Kidney glomerular epithelial cell (primary cell): ENCODE data around the gene TMLHE.
"Not testable (repeated sequence)": the region's sequence is repeated elsewhere in the genome, so short reads cannot be mapped to it uniquely, and the experiment has no call there.

Source experiments
- DNase-seq: peaks from one replicate; lab custom pipeline; 2025; lab: John Stamatoyannopoulos, UW

Gene TMLHE

DNA sequence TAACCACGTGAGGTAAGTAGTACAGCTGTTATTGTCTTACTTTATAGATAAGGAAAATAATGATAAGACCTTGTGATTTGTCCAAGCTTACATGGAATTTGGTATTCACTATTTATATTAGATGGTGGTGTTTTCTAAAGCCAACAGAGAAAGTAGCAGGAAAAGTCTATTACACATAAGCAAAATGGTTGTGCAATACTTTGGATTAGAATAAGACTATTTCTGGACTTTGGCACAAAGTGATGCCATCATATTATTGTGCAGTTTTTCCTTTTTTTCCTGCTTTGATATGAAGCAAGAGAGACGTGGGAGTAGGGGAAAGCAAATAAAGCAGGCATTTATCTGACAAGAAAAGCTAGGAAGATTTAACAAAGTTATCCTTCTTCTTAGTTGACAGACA is 117.6 kb downstream of the TMLHE start:
- not testable (repeated sequence) for DNase-seq

DNA sequence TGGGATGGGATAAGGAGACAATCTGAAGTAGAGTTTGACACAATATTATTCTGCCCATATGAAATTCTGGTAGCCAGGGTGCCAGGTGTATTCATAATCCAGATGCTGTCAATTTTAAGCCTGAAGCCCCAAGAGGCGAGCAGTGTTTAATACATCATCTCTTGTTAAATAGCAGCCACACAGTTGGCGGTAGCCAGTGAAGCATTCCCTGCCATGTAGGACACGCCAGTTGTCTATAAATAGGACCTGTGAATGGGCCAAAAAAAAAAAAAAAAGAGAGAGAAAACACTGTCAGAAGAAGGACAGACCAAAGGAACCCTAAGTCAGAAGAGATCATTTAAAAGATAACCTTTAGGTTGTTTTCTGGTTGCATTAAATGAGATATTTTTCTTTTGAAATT is 121.3 kb downstream of the TMLHE start:
- DNase-seq, result not testable (repeated sequence)

DNA sequence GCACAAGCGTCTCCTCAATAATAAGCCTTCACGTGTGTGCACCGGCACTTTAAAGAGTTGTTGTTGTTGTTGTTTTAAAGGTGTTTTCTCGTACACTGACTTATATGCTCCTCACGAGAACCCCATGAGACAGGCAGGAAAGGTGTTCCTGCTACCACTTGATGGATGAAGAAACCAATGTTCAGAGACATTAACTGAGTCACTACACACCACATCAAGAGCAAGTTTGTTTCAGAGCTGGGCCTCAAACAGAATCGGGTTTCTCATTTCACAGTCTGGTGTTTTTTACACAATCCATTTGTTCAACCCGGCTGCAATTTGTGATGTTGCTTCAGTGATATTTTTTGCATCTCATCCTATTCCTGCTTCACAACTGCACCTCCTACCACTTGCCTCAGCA is 135.6 kb downstream of the TMLHE start:
- not testable (repeated sequence) for DNase-seq

DNA sequence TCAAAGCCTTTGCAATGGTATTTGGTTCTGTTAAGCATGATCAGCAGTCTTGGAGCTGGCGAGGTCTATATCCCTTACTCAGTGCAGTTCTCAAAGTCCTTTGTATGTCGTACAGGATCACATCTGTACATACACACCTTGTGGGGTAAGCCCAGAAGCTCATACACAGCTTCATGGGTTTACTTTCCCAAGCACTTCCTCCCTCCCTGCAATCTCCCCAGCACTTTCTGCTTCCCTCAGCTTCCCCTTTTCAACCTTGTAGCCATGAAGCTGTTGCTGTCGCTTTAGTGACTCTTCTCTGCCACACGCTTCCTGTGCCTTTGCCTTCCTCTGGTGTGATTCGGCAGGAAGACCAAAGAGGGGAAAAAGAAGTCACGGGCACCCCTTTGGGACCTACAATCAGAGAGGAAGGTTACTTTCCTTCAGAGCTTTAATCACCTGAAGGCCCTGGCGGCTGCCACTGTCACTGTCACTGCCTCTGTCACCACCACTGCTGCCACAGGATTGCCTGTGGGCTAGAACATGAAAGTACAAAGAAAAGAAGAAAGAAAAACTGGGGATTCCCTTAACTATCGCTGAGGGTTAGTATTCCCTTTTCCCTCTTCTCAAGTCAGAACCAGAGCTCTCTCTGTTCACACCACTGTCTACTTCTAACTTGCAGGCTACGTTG is 146.3 kb downstream of the TMLHE start:
- not testable (repeated sequence) for DNase-seq

DNA sequence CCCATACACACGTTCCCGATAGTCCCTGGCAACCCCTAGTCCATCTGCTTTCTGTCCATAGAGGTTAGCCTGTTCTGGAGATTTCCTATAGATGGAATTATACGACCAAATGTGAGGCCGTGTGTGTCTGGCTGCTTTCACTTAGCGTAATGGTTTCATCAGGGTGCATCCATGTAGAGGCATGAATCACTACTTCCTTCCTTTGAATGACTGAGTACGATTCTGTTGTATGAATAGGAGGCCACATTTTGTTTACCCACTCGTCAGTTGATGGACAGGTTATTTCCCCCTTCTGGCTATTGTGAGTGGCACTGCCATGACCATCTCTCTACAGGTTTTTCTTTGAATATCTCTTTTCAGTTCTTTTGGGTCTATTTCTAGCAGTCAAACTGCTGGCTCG is 152.3 kb downstream of the TMLHE start:
- DNase-seq, result not testable (repeated sequence)

DNA sequence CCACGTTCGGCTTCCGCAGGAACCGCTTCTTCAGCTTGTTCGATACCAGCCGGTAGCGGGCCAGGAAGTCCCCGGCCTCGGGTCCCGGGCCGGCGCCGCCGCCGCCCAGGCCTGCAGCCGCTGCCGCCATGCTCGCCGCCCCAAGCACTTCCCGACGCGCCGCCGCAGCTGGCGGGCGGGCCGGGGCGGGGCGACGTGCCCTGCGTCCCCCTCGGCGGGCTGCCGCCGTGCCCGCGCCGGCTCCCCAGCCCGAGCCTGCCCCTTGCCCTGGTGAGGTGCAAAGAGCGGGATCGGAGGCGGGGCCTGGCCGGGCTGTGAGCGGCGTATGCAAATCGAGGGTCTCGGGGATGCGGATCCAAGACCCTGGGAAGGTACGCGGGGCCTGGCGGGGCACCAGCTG is 154.3 kb downstream of the TMLHE start, which contains the start of gene F8A3:
F8A3 (minus strand) TSS at position 150 of the 400 bp plus-strand sequence; CDS start at position 130, 20 bp downstream.
- not testable (repeated sequence) for DNase-seq

DNA sequence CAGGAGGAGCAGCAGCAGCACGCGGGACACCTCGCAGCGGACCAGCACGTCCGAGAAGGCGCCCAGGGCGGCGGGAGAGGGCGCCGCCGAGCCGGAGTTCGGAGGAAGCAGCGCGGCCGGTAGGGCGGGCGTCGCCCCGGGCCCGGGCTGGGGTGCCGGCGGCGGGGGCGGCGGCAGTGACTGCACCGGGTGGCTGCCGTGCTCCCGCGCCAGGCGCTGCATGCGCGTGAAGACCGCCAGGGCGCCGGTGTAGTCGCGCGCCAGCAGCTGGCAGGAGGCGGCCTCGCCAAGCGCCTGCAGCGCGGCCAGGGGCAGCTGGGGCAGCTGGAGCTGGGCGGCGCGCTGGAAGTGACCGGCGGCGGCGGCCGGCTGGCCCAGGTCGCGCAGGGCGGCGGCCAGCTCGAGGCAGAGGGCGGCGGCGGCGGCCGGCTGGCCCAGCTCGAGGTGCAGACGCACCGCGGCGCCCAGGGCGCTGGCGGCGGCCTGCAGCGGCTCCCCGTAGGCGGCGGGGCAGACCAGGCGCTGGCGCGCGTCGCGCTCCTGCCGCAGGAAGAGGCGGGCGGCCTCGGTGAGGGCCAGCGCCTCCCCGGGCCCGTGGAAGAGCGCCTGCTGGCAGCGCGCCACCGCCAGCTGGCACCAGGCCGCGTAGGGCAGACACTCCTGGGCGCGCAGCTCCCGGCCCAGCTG is 154.8 kb downstream of the TMLHE start:
- not testable (repeated sequence) for DNase-seq

DNA sequence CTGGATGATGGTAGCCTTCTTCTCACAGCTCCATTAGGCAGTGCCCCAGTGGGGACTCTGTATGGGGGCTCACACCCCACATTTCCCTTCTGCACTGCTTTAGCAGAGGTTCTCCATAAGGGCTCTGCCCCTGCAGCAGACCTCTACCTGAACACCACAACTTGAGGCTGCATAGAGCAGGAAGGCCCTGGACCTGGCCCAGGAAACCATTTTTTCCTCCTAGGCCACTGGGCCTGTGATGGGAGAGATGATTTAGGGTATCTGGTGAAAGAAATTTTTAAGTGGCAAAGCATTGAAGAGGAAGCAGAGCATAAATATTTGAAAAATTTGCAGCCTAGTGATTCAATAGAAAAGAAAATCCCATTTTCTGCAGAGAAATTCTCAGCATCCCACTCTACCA is 171.7 kb downstream of the TMLHE start:
- DNase-seq, result no peak
